Neural crest cell (in vitro differentiated cells): ENCODE data around the gene PPA1. TPM values are rescaled to one million over a fixed set of nuclear protein-coding genes. Genes with fewer than 3 reads are reported as not detected.

ENCODE experiments used
- DNase-seq: peaks from one replicate; pipeline ENCODE4 v3.0.0; 2021; ENCODE audit warnings: low read depth, mixed read lengths, low spot score
- H3K27ac Mint-ChIP-seq: one replicate; pipeline ENCODE4 v1.8.0; 2021; ENCODE audit warnings: mild to moderate bottlenecking, mixed read lengths; ENCODE audit not compliant: unreplicated experiment
- H3K27me3 Mint-ChIP-seq: 2 replicates; pipeline ENCODE4 v1.8.0; 2021; ENCODE audit warnings: low read depth, mild to moderate bottlenecking, mixed read lengths
- H3K36me3 Mint-ChIP-seq: 2 replicates; pipeline ENCODE4 v1.8.0; 2021; ENCODE audit warnings: low read depth, mild to moderate bottlenecking, mixed read lengths
- H3K4me1 Mint-ChIP-seq: 2 replicates; pipeline ENCODE4 v1.8.0; 2021; ENCODE audit warnings: mixed read lengths
- H3K4me3 Mint-ChIP-seq: one replicate; pipeline ENCODE4 v1.8.0; 2021; ENCODE audit warnings: mild to moderate bottlenecking, mixed read lengths
- H3K9me3 Mint-ChIP-seq: 2 replicates; pipeline ENCODE4 v1.8.0; 2021; ENCODE audit warnings: mixed read lengths
- total RNA-seq: library from RNA; stranded (reverse); gene quantifications from 2 replicates; pipeline ENCODE4 v1.2.1, GENCODE V29; 2021
- TF ChIP-seq, protein P1 (sequence below): fragments of 200-600 bp; sonication (generic); conservative IDR thresholded peaks from 2 replicates; pipeline ENCODE4 v1.5.0; 2021; ENCODE audit warnings: antibody characterized with exemption, mild to moderate bottlenecking

The PPA1 gene
- total RNA-seq, 1 donor from 2014 or later = 179 TPM

DNA sequence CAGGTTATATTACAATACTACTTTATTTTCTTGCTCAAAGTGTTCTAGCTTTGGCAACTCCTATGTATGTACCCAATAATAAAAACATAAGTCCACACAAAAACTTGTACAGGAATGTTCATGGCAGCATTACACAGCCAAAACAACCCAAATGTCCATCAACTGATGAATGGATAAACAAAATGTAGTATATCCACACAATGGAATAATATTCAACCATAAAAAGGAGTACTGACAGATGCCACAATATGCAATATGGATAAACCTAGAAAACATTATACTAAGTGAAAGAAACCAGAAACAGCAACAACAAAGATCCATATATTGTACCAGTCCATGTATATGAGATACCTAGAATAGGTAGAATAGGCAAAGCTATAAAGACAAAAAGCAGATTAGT lies 21.0 kb downstream of the PPA1 start:
- Mint-ChIP-seq H3K36me3 (no peaks in the 10 kb centered on the region), H3K9me3 (no peaks in the 10 kb centered on the region), H3K27ac (no peak overlapping the region), H3K4me3 (no peak overlapping the region), H3K27me3 (no peaks in the 10 kb centered on the region), H3K4me1 (no peaks in the 10 kb centered on the region)
- DNase-seq = no peak
- TF ChIP-seq, protein P1, sequence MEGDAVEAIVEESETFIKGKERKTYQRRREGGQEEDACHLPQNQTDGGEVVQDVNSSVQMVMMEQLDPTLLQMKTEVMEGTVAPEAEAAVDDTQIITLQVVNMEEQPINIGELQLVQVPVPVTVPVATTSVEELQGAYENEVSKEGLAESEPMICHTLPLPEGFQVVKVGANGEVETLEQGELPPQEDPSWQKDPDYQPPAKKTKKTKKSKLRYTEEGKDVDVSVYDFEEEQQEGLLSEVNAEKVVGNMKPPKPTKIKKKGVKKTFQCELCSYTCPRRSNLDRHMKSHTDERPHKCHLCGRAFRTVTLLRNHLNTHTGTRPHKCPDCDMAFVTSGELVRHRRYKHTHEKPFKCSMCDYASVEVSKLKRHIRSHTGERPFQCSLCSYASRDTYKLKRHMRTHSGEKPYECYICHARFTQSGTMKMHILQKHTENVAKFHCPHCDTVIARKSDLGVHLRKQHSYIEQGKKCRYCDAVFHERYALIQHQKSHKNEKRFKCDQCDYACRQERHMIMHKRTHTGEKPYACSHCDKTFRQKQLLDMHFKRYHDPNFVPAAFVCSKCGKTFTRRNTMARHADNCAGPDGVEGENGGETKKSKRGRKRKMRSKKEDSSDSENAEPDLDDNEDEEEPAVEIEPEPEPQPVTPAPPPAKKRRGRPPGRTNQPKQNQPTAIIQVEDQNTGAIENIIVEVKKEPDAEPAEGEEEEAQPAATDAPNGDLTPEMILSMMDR = no peak

GRCh38 chr10:70206762-70207161 lies 26.5 kb downstream of the PPA1 start:
- H3K27ac Mint-ChIP-seq = no peak overlapping the region
- H3K4me1 Mint-ChIP-seq = no peaks in the 10 kb centered on the region
- TF ChIP-seq, protein P1 = no peak
- no peaks in the 10 kb centered on the region for H3K27me3 Mint-ChIP-seq
- H3K4me3 Mint-ChIP-seq = no peak overlapping the region
- H3K9me3 Mint-ChIP-seq = no peaks in the 10 kb centered on the region
- H3K36me3 Mint-ChIP-seq = peaks cover 7% of the 10 kb centered on the region
- DNase-seq = no peak

DNA sequence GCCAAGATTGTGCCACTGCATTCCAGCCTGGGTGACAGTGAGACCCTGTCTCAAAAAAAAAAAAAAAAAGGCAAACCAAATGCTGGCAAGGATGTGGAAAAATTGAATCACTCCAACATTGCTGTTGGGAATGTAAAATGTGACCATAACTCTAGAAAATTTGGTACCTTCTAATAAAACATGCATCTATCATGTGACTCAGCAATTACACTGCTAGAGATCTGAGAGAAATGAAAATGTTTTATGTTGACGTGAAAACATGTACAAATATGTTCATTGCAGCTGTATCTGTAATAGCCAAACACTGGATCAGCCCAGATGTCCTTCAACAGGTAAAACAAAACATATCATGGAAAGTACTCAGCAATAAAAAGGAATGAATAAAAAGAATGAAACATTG lies 32.1 kb downstream of the PPA1 start:
- Mint-ChIP-seq H3K9me3 (peaks cover 5% of the 10 kb centered on the region), H3K4me1 (no peaks in the 10 kb centered on the region), H3K36me3 (peaks cover 49% of the 10 kb centered on the region), H3K27me3 (no peaks in the 10 kb centered on the region), H3K4me3 (no peak overlapping the region), H3K27ac (no peak overlapping the region)
- TF ChIP-seq, protein P1 = no peak
- no peak for DNase-seq

DNA sequence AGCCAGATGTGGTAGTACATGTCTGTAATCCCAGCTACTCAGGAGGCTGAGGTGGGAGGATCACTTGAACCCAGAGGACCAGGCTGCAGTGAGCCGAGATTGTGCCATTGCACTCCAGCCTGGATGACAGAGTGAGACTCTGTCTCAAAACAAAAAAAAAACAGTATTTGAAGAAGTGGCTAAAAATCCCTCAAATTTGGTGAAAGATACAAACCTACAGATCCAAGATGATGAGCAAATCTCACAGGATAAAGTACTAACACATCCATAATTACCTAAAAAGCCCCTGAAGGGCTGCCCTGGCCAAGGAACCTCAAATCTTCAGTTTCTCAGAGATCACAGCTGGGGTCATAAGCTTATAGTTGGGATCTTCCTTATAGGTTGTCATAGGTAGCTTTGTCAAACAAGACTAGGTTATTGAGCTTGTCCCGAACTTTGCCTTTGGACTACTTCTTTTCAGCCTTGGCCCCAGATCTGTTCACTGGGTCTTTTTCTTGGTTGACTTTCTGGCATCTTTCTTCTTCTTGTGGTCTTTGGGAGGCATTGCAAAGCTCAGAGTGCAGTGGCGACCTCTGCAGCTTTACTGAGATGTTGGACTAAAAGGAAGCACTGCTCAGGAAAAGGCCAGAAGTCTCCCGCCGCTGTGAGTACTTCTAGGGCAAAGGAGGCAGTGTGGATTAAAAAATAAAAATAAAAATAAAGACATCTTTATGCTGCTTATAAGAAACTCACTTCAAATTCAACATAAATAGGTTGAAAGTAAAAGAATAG lies 34.3 kb downstream of the PPA1 start:
- no peak for DNase-seq
- Mint-ChIP-seq H3K4me3 (no peak overlapping the region), H3K27me3 (no peaks in the 10 kb centered on the region), H3K4me1 (no peaks in the 10 kb centered on the region), H3K36me3 (peaks cover 43% of the 10 kb centered on the region), H3K9me3 (peaks cover 5% of the 10 kb centered on the region), H3K27ac (no peak overlapping the region)
- TF ChIP-seq, protein P1 = no peak

- peak overlapping the region; percentile 67 for H3K27ac Mint-ChIP-seq
- TF ChIP-seq, protein P1 = no peak
- H3K9me3 Mint-ChIP-seq = peaks cover 5% of the 10 kb centered on the region
- DNase-seq = no peak
- H3K36me3 Mint-ChIP-seq = peaks cover 42% of the 10 kb centered on the region
- no peak overlapping the region for H3K4me3 Mint-ChIP-seq
- no peaks in the 10 kb centered on the region for H3K4me1 Mint-ChIP-seq
- no peaks in the 10 kb centered on the region for H3K27me3 Mint-ChIP-seq
Observed at GRCh38 chr10:70197235-70197945, 35.8 kb downstream of the PPA1 start.
